ENCODE results near the gene DLG2. TPM values are rescaled to one million over a fixed set of nuclear protein-coding genes. Genes with fewer than 3 reads are reported as not detected.

DLG2 gene
- total and polyA plus RNA-seq, 9 of the 15 experiments (the other 6 are each of a cell fraction or from before 2014, with no cell fraction given), result 0.52 to 1.6 (median 0.95) TPM

- Histone ChIP-seq H3K9me1 (ENCODE audit: control insufficient read depth, insufficient read depth, low read length) (no peaks in the 10 kb centered on the region), H3K9me3 (replicated peaks; ENCODE audit: control insufficient read depth, insufficient read depth, low read depth, low read length) (no peaks in the 10 kb centered on the region), H2AFZ (ENCODE audit: low read depth, low read length) (no peak overlapping the region), H3K4me2 (ENCODE audit: insufficient read depth, low read length) (no peak overlapping the region), H3K27me3 (ENCODE audit: control insufficient read depth in 2 of 2, insufficient read depth in 2 of 2, low read length in 2 of 2) (no peaks in the 10 kb centered on the region), H3K4me1 (replicated peaks in 1 of 2; ENCODE audit: control insufficient read depth in 2 of 2, insufficient read depth in 2 of 2, low read length in 2 of 2) (no peaks in the 10 kb centered on the region), H3K4me3 (no peak overlapping the region), H3K79me2 (ENCODE audit: control insufficient read depth, insufficient read depth, low read length) (no peaks in the 10 kb centered on the region), H3K36me3 (ENCODE audit: control insufficient read depth, insufficient read depth, low read length) (no peaks in the 10 kb centered on the region), H3K9ac (ENCODE audit: insufficient read depth in 1 of 2, low read depth in 2 of 2, low read length in 2 of 2) (no peak overlapping the region), H3K27ac (ENCODE audit: extremely low read depth, low read depth, low read length) (no peak overlapping the region), H4K20me1 (replicated peaks; ENCODE audit: control insufficient read depth, insufficient read depth, low read length) (no peaks in the 10 kb centered on the region)
- no TSS peak for BruUV-seq (replicated peaks)
- no peak for FAIRE-seq
- ChIA-PET CTCF (ENCODE audit: low intra/inter-chr PET ratio) (no interaction called here), POLR2A (no interaction called here)
- ATAC-seq, result no peak
- intact Hi-C loops (cut with micrococcal nuclease), result no loop called here
- 0% methylated on average over 3 of the region's 3 CpGs for WGBS (ENCODE audit: insufficient coverage, low coverage, missing lambda C conversion rate)
- DNase-seq (ENCODE audit: extremely low read depth in 1 of 4, low spot score in 3 of 4), result no peak
- TF ChIP-seq ZNF512 (tag; IDR thresholded peaks at IDR 0.05) (no peak), CREB5 (CRISPR knock-in tag; IDR thresholded peaks at IDR 0.05) (no peak), SIX5 (IDR thresholded peaks at IDR 0.05; ENCODE audit: borderline replicate concordance in 1 of 2, insufficient read depth in 1 of 2, low read depth in 1 of 2, low read length in 2 of 2) (no peak), PHF21A (IDR thresholded peaks at IDR 0.05; ENCODE audit: borderline replicate concordance, low read depth) (no peak), HDAC2 (IDR thresholded peaks at IDR 0.05) (no peak), SIRT6 (IDR thresholded peaks at IDR 0.05; ENCODE audit: low read depth, low read length) (no peak), CBX8 (IDR thresholded peaks at IDR 0.05; ENCODE audit: borderline replicate concordance, extremely low read depth, low read depth, low read length, poor library complexity, severe bottlenecking) (no peak), NFATC3 (IDR thresholded peaks at IDR 0.05) (no peak), KHSRP (IDR thresholded peaks at IDR 0.05) (no peak), ZNF175 (CRISPR knock-in tag; IDR thresholded peaks at IDR 0.05; ENCODE audit: low read depth) (no peak), PHB (CRISPR knock-in tag; IDR thresholded peaks at IDR 0.05) (no peak), NCOA1 (IDR thresholded peaks at IDR 0.05; ENCODE audit: low read depth) (no peak), ZNF586 (CRISPR knock-in tag; conservative IDR thresholded peaks at IDR 0.05) (no peak), NCOR1 (IDR thresholded peaks at IDR 0.05) (no peak), MECOM (CRISPR knock-in tag; IDR thresholded peaks at IDR 0.05) (no peak), SIN3A (IDR thresholded peaks at IDR 0.05; ENCODE audit: borderline replicate concordance in 2 of 2, control insufficient read depth in 1 of 2, low read depth in 2 of 2, low read length in 2 of 2) (no peak), MLX (CRISPR knock-in tag; conservative IDR thresholded peaks at IDR 0.05) (no peak)
- in situ Hi-C loops (cut with MboI), result no loop called here
Measured at GRCh38 chr11:83862033-83862432, 1765.1 kb downstream of the DLG2 start.

Data from K562 (cell line).